GM18861 (cell line): Measurements from ENCODE around the gene LDHAL6B.
A peak's percentile ranks its signal among the peaks of the same experiment; 100 is the strongest.

ENCODE experiments used
- ATAC-seq: cut with Tn5 transposase; IDR thresholded peaks from one replicate; pipeline ENCODE4 v1.9.1; 2021; ENCODE audit not compliant: unreplicated experiment

LDHAL6B gene

DNA sequence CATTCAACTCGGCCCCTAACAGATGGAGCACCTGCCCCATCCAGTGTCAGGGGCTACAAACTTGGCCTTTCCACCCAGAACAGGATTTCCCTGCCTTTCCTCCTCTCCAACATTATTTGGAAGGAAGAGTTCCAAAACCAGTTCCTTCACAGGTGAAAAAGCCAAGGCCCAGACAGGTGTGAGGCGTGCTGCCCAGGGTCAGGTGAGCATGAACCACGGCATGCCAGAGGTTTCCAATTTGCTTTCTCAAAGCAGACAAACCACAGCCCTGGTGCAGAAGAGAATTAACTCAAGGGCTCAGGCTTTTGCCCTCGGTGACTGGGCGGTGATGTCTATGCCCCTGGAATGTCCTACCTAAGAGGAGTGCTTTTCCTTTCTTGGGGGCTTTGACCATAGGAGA lies 43.2 kb downstream of the LDHAL6B start:
- no peak for ATAC-seq

DNA sequence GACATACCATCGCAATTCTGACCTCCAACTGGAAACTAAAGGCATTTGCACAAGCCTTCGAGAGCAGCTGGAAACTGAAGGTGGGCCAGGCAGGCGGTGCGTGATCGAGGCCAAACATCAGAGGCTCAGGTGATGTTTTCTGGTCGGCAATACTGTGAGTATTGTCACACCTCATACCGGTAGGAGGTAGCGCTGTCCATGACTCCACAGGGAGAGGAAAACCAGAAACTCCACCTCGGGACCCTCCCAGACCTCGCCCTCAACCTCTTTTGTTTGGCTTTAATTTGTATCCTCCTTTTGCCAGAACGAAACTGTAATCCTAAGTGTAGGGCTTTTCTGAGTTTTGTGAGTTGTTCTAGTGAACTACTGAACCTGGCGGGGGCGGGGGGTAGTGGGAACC lies 43.6 kb downstream of the LDHAL6B start:
- ATAC-seq, result no peak

DNA sequence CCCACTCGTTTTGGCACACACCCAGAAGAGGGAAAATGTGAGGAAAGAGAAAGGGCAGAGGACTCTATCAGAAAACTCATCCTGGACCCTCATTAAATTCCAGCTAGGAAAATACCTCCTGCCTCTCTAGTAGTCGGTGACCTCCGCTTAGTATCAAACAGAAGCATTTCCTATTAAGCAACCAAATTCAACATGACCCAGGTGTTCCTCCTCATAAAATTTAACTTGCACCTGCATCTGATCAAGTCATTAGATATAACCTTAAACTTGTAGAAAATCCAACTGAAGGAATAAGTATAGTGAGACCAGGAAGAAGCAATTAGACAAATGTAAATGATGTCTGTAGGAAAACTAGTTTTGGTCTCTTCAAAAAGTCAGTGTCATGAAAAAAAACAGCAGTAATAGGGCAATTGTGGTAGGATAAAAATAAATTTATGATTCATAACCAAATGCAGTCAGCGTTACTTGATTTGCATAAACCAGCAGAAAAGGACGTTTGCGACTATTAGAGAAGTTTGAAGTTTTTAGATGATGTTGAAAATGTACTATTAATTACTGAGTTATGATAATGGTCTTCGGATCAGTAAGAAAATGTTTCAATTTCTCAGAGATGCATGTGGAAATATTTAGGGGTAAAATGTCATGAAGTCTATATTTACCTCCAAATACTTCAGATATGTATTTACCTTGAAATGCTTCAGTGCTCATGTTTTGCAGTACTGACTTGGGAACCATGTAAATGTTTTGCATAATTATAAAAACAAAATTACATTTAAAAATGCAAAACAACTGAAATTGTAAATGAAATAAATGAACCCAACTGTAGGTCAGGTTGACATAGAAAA lies 44.6 kb downstream of the LDHAL6B start:
- peak; percentile 36 for ATAC-seq

DNA sequence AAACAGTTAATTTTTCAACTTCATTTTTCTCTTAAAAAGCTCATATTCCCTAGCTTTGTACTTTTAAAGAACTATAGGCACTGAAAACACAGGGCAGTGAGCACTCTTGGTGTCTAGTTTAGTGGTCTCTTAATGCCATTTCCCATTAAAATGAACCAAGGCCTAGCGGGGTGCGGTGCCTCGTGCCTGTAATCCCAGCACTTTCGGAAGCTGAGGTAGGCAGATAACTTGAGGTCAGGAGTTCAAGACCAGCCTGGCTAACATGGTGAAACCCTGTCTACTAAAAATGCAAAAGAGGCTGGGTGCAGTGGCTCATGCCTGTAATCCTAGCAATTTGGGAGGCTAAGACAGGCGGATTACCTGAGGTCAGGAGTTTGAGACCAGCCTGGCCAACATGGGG lies 45.5 kb downstream of the LDHAL6B start:
- ATAC-seq, result no peak

DNA sequence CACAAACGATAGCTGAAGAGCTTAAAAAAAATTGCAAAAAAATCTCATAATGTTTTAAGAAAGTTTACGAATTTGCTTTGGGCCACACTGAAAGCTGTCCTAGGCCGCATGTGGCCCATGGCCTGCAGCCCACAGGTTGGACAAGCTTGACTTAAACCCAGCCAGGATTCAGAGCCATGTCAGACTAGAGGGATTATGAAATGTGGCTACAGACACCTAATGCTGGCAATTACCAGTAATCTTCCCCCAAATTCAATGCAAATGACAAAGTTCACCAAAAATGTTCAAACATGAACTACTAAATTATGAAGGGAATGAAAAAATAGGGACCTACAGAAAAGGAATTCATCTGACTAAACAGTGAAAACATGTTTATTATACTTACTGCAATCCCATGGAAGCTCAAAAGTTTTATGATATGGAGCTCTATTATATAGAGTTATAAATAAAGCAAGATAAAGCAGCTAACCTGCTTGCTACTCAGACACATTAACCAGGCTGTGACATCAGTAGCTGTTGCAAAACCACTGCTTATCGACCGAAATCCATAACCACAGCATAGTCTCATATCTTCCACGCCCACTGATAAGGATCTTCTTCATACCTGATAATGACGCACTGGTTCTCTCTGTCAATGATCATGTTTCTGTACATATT lies 49.2 kb downstream of the LDHAL6B start:
- ATAC-seq, result peak; percentile 38

DNA sequence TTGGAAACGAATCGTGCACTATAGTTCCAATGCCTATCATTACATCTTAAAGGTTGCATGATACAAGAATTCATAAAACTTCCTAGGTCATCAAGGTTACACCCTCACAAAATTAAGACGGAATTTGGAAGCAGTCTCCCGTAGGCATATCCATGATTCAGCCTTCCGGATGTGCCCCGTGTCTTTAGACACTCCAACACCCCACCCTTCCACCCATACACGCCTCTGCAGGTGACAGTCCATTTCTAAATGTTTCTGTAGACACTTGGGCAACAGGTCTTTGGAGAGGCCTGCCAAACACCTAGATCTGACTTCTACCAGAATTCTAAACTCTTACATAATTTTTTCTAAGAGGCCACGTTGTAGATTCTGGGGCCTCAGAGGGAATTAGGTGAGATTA lies 49.8 kb downstream of the LDHAL6B start:
- no peak for ATAC-seq

DNA sequence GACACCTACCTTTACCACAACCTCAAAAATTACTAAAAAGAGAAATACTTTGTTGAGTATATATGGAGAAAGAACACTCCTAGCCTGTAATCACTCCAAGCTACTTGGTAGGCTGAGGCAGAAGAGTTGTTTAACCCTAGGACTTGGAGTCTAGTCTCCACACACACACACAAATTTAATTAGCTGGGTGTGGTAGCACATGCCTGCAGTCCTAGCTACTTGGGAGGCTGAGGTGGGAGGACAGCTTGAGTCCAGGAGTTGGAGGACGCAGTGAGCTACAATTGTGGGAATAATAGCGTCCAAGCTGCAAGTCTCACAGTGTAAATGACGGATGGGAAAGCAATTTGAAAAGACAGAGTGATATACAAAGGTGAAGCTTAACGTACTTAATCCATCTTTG lies 50.5 kb downstream of the LDHAL6B start:
- ATAC-seq, result no peak
